GM12891 (cell line): ENCODE data around the gene CLRN1.

Source experiments
- POLR2A ChIP-seq: IDR thresholded peaks from 2 replicates; pipeline ENCODE4 v1.6.1; 2011; ENCODE audit warnings: low read depth, low read length, control low read depth
- POLR2AphosphoS5 ChIP-seq: IDR thresholded peaks from 2 replicates; pipeline ENCODE4 v1.6.1; 2011; ENCODE audit warnings: low read depth, low read length, control low read depth
- SPI1 ChIP-seq: IDR thresholded peaks from 2 replicates; pipeline ENCODE4 v1.6.1; 2011; ENCODE audit warnings: low read depth, low read length, control low read depth
- TAF1 ChIP-seq: IDR thresholded peaks from 2 replicates; pipeline ENCODE4 v1.6.1; 2011; ENCODE audit warnings: low read depth, low read length, control low read depth

GRCh38 chr3:150905339-150905738, 67.2 kb downstream of the CLRN1 start, which contains the start of gene MINDY4B:
- TF ChIP-seq POLR2A (no peak), SPI1 (no peak), POLR2AphosphoS5 (no peak), TAF1 (no peak)
